Measurements from ENCODE around the gene SCEL. TPM values are rescaled to one million over a fixed set of nuclear protein-coding genes. Genes with fewer than 3 reads are reported as not detected.

The SCEL gene
- total and polyA plus RNA-seq, 2 donors: 1.1 to 8.6 TPM

- no peaks in the 10 kb centered on the region for H3K9me3 ChIP-seq (ENCODE audit: control insufficient read depth in 2 of 2, insufficient read depth in 1 of 2, low read length in 1 of 2)
- no peak for DNase-seq (ENCODE audit: low read depth in 6 of 9, low spot score in 9 of 9)
- no peaks in the 10 kb centered on the region for H3K27me3 ChIP-seq (ENCODE audit: control insufficient read depth in 2 of 2, insufficient read depth in 1 of 2, low read length in 1 of 2)
- H3K27ac ChIP-seq (ENCODE audit: low read depth in 1 of 2, low read length in 1 of 2): no peak overlapping the region
- no peaks in the 10 kb centered on the region for H3K36me3 ChIP-seq (ENCODE audit: control insufficient read depth in 2 of 2, insufficient read depth in 2 of 2, low read length in 1 of 2)
- no peak overlapping the region for H3K4me3 ChIP-seq (ENCODE audit: low read length in 2 of 2)
- no peaks in the 10 kb centered on the region for H3K4me1 ChIP-seq (ENCODE audit: control insufficient read depth in 2 of 2, insufficient read depth in 2 of 2, low read length in 2 of 2)
- WGBS: 95% methylated on average over 5 of the region's 5 CpGs
Measured at GRCh38 chr13:77571956-77572355, 36.5 kb downstream of the SCEL start.

GRCh38 chr13:77574096-77574495 lies 38.6 kb downstream of the SCEL start:
- H3K36me3 ChIP-seq (ENCODE audit: control insufficient read depth in 2 of 2, insufficient read depth in 2 of 2, low read length in 1 of 2): no peaks in the 10 kb centered on the region
- WGBS: 90% methylated on average over 3 of the region's 3 CpGs
- no peak for DNase-seq (ENCODE audit: low read depth in 6 of 9, low spot score in 9 of 9)
- no peaks in the 10 kb centered on the region for H3K9me3 ChIP-seq (ENCODE audit: control insufficient read depth in 2 of 2, insufficient read depth in 1 of 2, low read length in 1 of 2)
- no peaks in the 10 kb centered on the region for H3K4me1 ChIP-seq (ENCODE audit: control insufficient read depth in 2 of 2, insufficient read depth in 2 of 2, low read length in 2 of 2)
- H3K4me3 ChIP-seq (ENCODE audit: low read length in 2 of 2): no peak overlapping the region
- no peaks in the 10 kb centered on the region for H3K27me3 ChIP-seq (ENCODE audit: control insufficient read depth in 2 of 2, insufficient read depth in 1 of 2, low read length in 1 of 2)
- no peak overlapping the region for H3K27ac ChIP-seq (ENCODE audit: low read depth in 1 of 2, low read length in 1 of 2)

GRCh38 chr13:77579959-77580358 lies 44.5 kb downstream of the SCEL start:
- no peaks in the 10 kb centered on the region for H3K27me3 ChIP-seq (ENCODE audit: control insufficient read depth in 2 of 2, insufficient read depth in 1 of 2, low read length in 1 of 2)
- no peaks in the 10 kb centered on the region for H3K4me1 ChIP-seq (ENCODE audit: control insufficient read depth in 2 of 2, insufficient read depth in 2 of 2, low read length in 2 of 2)
- DNase-seq (ENCODE audit: low read depth in 6 of 9, low spot score in 9 of 9): no peak
- H3K4me3 ChIP-seq (ENCODE audit: low read length in 2 of 2): no peak overlapping the region
- H3K9me3 ChIP-seq (ENCODE audit: control insufficient read depth in 2 of 2, insufficient read depth in 1 of 2, low read length in 1 of 2): no peaks in the 10 kb centered on the region
- no peak overlapping the region for H3K27ac ChIP-seq (ENCODE audit: low read depth in 1 of 2, low read length in 1 of 2)
- 94% methylated on average over 2 of the region's 2 CpGs for WGBS
- H3K36me3 ChIP-seq (ENCODE audit: control insufficient read depth in 2 of 2, insufficient read depth in 2 of 2, low read length in 1 of 2): no peaks in the 10 kb centered on the region

GRCh38 chr13:77580748-77581147 lies 45.2 kb downstream of the SCEL start:
- Histone ChIP-seq H3K36me3 (ENCODE audit: control insufficient read depth in 2 of 2, insufficient read depth in 2 of 2, low read length in 1 of 2) (no peaks in the 10 kb centered on the region), H3K4me1 (ENCODE audit: control insufficient read depth in 2 of 2, insufficient read depth in 2 of 2, low read length in 2 of 2) (no peaks in the 10 kb centered on the region), H3K9me3 (ENCODE audit: control insufficient read depth in 2 of 2, insufficient read depth in 1 of 2, low read length in 1 of 2) (no peaks in the 10 kb centered on the region), H3K4me3 (ENCODE audit: low read length in 2 of 2) (no peak overlapping the region), H3K27me3 (ENCODE audit: control insufficient read depth in 2 of 2, insufficient read depth in 1 of 2, low read length in 1 of 2) (no peaks in the 10 kb centered on the region), H3K27ac (ENCODE audit: low read depth in 1 of 2, low read length in 1 of 2) (no peak overlapping the region)
- DNase-seq (ENCODE audit: low read depth in 6 of 9, low spot score in 9 of 9): no peak
- 93% methylated on average over 1 of the region's 1 CpG for WGBS

- Histone ChIP-seq H3K4me1 (ENCODE audit: control insufficient read depth in 2 of 2, insufficient read depth in 2 of 2, low read length in 2 of 2) (no peaks in the 10 kb centered on the region), H3K9me3 (ENCODE audit: control insufficient read depth in 2 of 2, insufficient read depth in 1 of 2, low read length in 1 of 2) (no peaks in the 10 kb centered on the region), H3K27me3 (ENCODE audit: control insufficient read depth in 2 of 2, insufficient read depth in 1 of 2, low read length in 1 of 2) (no peaks in the 10 kb centered on the region), H3K36me3 (ENCODE audit: control insufficient read depth in 2 of 2, insufficient read depth in 2 of 2, low read length in 1 of 2) (no peaks in the 10 kb centered on the region), H3K27ac (ENCODE audit: low read depth in 1 of 2, low read length in 1 of 2) (no peak overlapping the region), H3K4me3 (ENCODE audit: low read length in 2 of 2) (no peak overlapping the region)
- no peak for DNase-seq (ENCODE audit: low read depth in 6 of 9, low spot score in 9 of 9)
- 91% methylated on average over 3 of the region's 3 CpGs for WGBS
Measured at GRCh38 chr13:77583581-77583980, 48.1 kb downstream of the SCEL start.

GRCh38 chr13:77584106-77584505 lies 48.6 kb downstream of the SCEL start:
- H3K36me3 ChIP-seq (ENCODE audit: control insufficient read depth in 2 of 2, insufficient read depth in 2 of 2, low read length in 1 of 2): no peaks in the 10 kb centered on the region

GRCh38 chr13:77595166-77595810 lies 59.8 kb downstream of the SCEL start:
- H3K4me1 ChIP-seq (ENCODE audit: control insufficient read depth in 2 of 2, insufficient read depth in 2 of 2, low read length in 2 of 2): no peaks in the 10 kb centered on the region
- no peaks in the 10 kb centered on the region for H3K36me3 ChIP-seq (ENCODE audit: control insufficient read depth in 2 of 2, insufficient read depth in 2 of 2, low read length in 1 of 2)
- H3K27me3 ChIP-seq (ENCODE audit: control insufficient read depth in 2 of 2, insufficient read depth in 1 of 2, low read length in 1 of 2): no peaks in the 10 kb centered on the region
- 85% methylated on average over 2 of the region's 2 CpGs for WGBS
- H3K9me3 ChIP-seq (ENCODE audit: control insufficient read depth in 2 of 2, insufficient read depth in 1 of 2, low read length in 1 of 2): no peaks in the 10 kb centered on the region
- DNase-seq (ENCODE audit: low read depth in 6 of 9, low spot score in 9 of 9): no peak
- H3K27ac ChIP-seq (ENCODE audit: low read depth in 1 of 2, low read length in 1 of 2): no peak overlapping the region
- H3K4me3 ChIP-seq (ENCODE audit: low read length in 2 of 2): no peak overlapping the region

More at GRCh38 chr13:77584106-77584505, 48.6 kb downstream of the SCEL start:
- DNase-seq (ENCODE audit: low read depth in 6 of 9, low spot score in 9 of 9): no peak
- no peaks in the 10 kb centered on the region for H3K9me3 ChIP-seq (ENCODE audit: control insufficient read depth in 2 of 2, insufficient read depth in 1 of 2, low read length in 1 of 2)
- H3K4me3 ChIP-seq (ENCODE audit: low read length in 2 of 2): no peak overlapping the region
- no peaks in the 10 kb centered on the region for H3K27me3 ChIP-seq (ENCODE audit: control insufficient read depth in 2 of 2, insufficient read depth in 1 of 2, low read length in 1 of 2)
- H3K27ac ChIP-seq (ENCODE audit: low read depth in 1 of 2, low read length in 1 of 2): no peak overlapping the region
- WGBS: 80% methylated on average over 7 of the region's 7 CpGs
- no peaks in the 10 kb centered on the region for H3K4me1 ChIP-seq (ENCODE audit: control insufficient read depth in 2 of 2, insufficient read depth in 2 of 2, low read length in 2 of 2)

GRCh38 chr13:77596777-77597176 lies 61.3 kb downstream of the SCEL start:
- 95% methylated on average over 1 of the region's 1 CpG for WGBS

GRCh38 chr13:77599351-77599750 lies 63.8 kb downstream of the SCEL start:
- 99% methylated on average over 2 of the region's 2 CpGs for WGBS
- H3K36me3 ChIP-seq (ENCODE audit: control insufficient read depth in 2 of 2, insufficient read depth in 2 of 2, low read length in 1 of 2): no peaks in the 10 kb centered on the region
- H3K27me3 ChIP-seq (ENCODE audit: control insufficient read depth in 2 of 2, insufficient read depth in 1 of 2, low read length in 1 of 2): no peaks in the 10 kb centered on the region
- H3K4me1 ChIP-seq (ENCODE audit: control insufficient read depth in 2 of 2, insufficient read depth in 2 of 2, low read length in 2 of 2): no peaks in the 10 kb centered on the region
- H3K4me3 ChIP-seq (ENCODE audit: low read length in 2 of 2): no peak overlapping the region
- no peak for DNase-seq (ENCODE audit: low read depth in 6 of 9, low spot score in 9 of 9)
- H3K27ac ChIP-seq (ENCODE audit: low read depth in 1 of 2, low read length in 1 of 2): no peak overlapping the region
- H3K9me3 ChIP-seq (ENCODE audit: control insufficient read depth in 2 of 2, insufficient read depth in 1 of 2, low read length in 1 of 2): no peaks in the 10 kb centered on the region

More at GRCh38 chr13:77596777-77597176, 61.3 kb downstream of the SCEL start:
- H3K36me3 ChIP-seq (ENCODE audit: control insufficient read depth in 2 of 2, insufficient read depth in 2 of 2, low read length in 1 of 2): no peaks in the 10 kb centered on the region
- H3K4me3 ChIP-seq (ENCODE audit: low read length in 2 of 2): no peak overlapping the region
- H3K9me3 ChIP-seq (ENCODE audit: control insufficient read depth in 2 of 2, insufficient read depth in 1 of 2, low read length in 1 of 2): no peaks in the 10 kb centered on the region
- no peak for DNase-seq (ENCODE audit: low read depth in 6 of 9, low spot score in 9 of 9)
- no peaks in the 10 kb centered on the region for H3K4me1 ChIP-seq (ENCODE audit: control insufficient read depth in 2 of 2, insufficient read depth in 2 of 2, low read length in 2 of 2)
- no peak overlapping the region for H3K27ac ChIP-seq (ENCODE audit: low read depth in 1 of 2, low read length in 1 of 2)
- no peaks in the 10 kb centered on the region for H3K27me3 ChIP-seq (ENCODE audit: control insufficient read depth in 2 of 2, insufficient read depth in 1 of 2, low read length in 1 of 2)

Measured in thymus (tissue), 11 donors.